Activated CD8-positive, alpha-beta T cell treated with anti-CD3 and anti-CD28 coated beads, Interleukin-2, amount 10 ng/mL, durations not matched to agents 7 days and 5 days (primary cell): ENCODE results near the gene TFAM. TPM values are rescaled to one million over a fixed set of nuclear protein-coding genes. Genes with fewer than 3 reads are reported as not detected.

Source experiments
- ATAC-seq: fragments of 150-1000 bp; cut with Tn5 transposase; one replicate; pipeline ENCODE4 v1.10.0; 2021; ENCODE audit warnings: moderate library complexity
- CTCF ChIA-PET: fragments of 350-600 bp; sonication (Branson Sonifier 250); formaldehyde crosslinking; loops from one replicate; lab custom pipeline; 2021; ENCODE audit warnings: antibody characterized with exemption; lab: Charles Lee
- POLR2A ChIA-PET: fragments of 350-600 bp; sonication (Branson Sonifier 250); formaldehyde crosslinking; loops from one replicate; lab custom pipeline; 2021; ENCODE audit warnings: antibody characterized with exemption; lab: Charles Lee
- DNase-seq: peaks from one replicate; pipeline ENCODE4 v3.0.0-alpha.2; 2020
- H3K27ac Mint-ChIP-seq: one replicate; pipeline ENCODE4 v1.8.0; 2021; ENCODE audit warnings: mild to moderate bottlenecking, mixed read lengths
- H3K27me3 Mint-ChIP-seq: one replicate; pipeline ENCODE4 v1.8.0; 2021; ENCODE audit warnings: low read depth, mixed read lengths
- H3K36me3 Mint-ChIP-seq: one replicate; pipeline ENCODE4 v1.8.0; 2021; ENCODE audit warnings: low read depth, mixed read lengths
- H3K4me1 Mint-ChIP-seq: one replicate; pipeline ENCODE4 v1.8.0; 2021; ENCODE audit warnings: low read depth, mixed read lengths
- H3K4me3 Mint-ChIP-seq: one replicate; pipeline ENCODE4 v1.8.0; 2021; ENCODE audit warnings: mild to moderate bottlenecking, mixed read lengths
- H3K9me3 Mint-ChIP-seq: one replicate; pipeline ENCODE4 v1.8.0; 2022; ENCODE audit warnings: mixed read lengths; ENCODE audit not compliant: insufficient read depth
- total RNA-seq, 2 experiments: library from RNA; stranded (reverse); gene quantifications; one replicate each; pipeline ENCODE4 v1.2.3, GENCODE V29; 2021

TFAM gene
- 10 to 100 TPM; 64.1 to 67.2 TPM for total RNA-seq

- no peaks in the 10 kb centered on the region for H3K9me3 Mint-ChIP-seq
- POLR2A ChIA-PET: interaction anchor here (0.8 to 2.0 kb wide), 4 partner anchors 50 to 119 kb away, joined by 3 to 8 read pairs (median 3); partner anchors contain the start of genes CISD1 and UBE2D1
Observed at GRCh38 chr10:58384999-58385783, at the start of gene TFAM. Gene TFAM, plus strand, starts transcription at chr10:58385410. Its CDS starts 138 bp downstream, at chr10:58385548.

DNA sequence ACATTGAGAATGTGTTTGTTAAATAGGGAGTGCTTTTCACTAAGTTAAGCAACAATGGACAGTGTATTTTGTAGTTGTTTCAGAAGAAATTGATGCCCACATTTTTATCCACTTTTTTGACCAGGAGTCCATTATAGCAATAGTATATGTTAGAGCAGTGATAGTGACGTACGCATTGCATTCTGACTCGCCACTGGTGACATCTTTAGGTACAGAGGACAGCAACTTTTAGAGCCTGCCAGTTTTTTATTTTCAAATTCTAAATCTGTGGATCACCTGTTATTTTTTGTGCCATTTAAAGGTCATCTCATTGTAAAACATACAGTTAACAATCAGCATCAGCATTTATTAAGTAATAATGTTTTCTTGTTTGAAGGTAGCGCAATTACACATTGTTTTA lies 49.0 kb upstream of the TFAM start:
- H3K9me3 Mint-ChIP-seq: no peaks in the 10 kb centered on the region
- no peak overlapping the region for H3K27ac Mint-ChIP-seq
- no peak for ATAC-seq
- H3K27me3 Mint-ChIP-seq: peaks cover 12% of the 10 kb centered on the region
- peaks cover 10% of the 10 kb centered on the region for H3K36me3 Mint-ChIP-seq
- DNase-seq: no peak
- H3K4me3 Mint-ChIP-seq: peak overlapping the region; percentile 88
- POLR2A ChIA-PET: interaction anchor here (1.0 to 2.1 kb wide), 2 partner anchors 48 to 50 kb away, joined by 3 to 8 read pairs; partner anchors contain the start of gene TFAM
- CTCF ChIA-PET: interaction anchor here (1.4 kb wide), 1 partner anchor 36 kb away, joined by 3 read pairs; no protein-coding TSS in a partner anchor
- peaks cover 34% of the 10 kb centered on the region for H3K4me1 Mint-ChIP-seq

More at GRCh38 chr10:58384999-58385783, at the start of gene TFAM:
- peak within 1 kb of the TSS; percentile 97 for H3K27ac Mint-ChIP-seq
- peaks cover 34% of the 10 kb centered on the region for H3K36me3 Mint-ChIP-seq
- peak; percentile 92 for ATAC-seq
- peak; percentile 97 for DNase-seq
- H3K4me3 Mint-ChIP-seq: peak within 1 kb of the TSS; percentile 98
- peaks cover 34% of the 10 kb centered on the region for H3K4me1 Mint-ChIP-seq
- peaks cover 4% of the 10 kb centered on the region for H3K27me3 Mint-ChIP-seq
- CTCF ChIA-PET: interaction anchor here (0.9 to 3.8 kb wide), 22 partner anchors 9 to 214 kb away, joined by 3 to 41 read pairs (median 4); partner anchors contain the start of gene CISD1

- ChIA-PET CTCF (no interaction called here), POLR2A (no interaction called here)
- DNase-seq (no peak), ATAC-seq (no peak)
- Mint-ChIP-seq H3K9me3 (no peaks in the 10 kb centered on the region), H3K27ac (no peak overlapping the region), H3K36me3 (peaks cover 10% of the 10 kb centered on the region), H3K27me3 (no peaks in the 10 kb centered on the region), H3K4me1 (peaks cover 28% of the 10 kb centered on the region), H3K4me3 (no peak overlapping the region)
Observed at GRCh38 chr10:58341422-58341821, 43.8 kb upstream of the TFAM start.

- peaks cover 24% of the 10 kb centered on the region for H3K4me1 Mint-ChIP-seq
- ChIA-PET CTCF (no interaction called here), POLR2A (no interaction called here)
- H3K27ac Mint-ChIP-seq: no peak overlapping the region
- H3K4me3 Mint-ChIP-seq: no peak overlapping the region
- peaks cover 10% of the 10 kb centered on the region for H3K36me3 Mint-ChIP-seq
- DNase-seq (no peak), ATAC-seq (no peak)
- H3K27me3 Mint-ChIP-seq: no peaks in the 10 kb centered on the region
- no peaks in the 10 kb centered on the region for H3K9me3 Mint-ChIP-seq
Observed at GRCh38 chr10:58341947-58342346, 43.3 kb upstream of the TFAM start.

DNA sequence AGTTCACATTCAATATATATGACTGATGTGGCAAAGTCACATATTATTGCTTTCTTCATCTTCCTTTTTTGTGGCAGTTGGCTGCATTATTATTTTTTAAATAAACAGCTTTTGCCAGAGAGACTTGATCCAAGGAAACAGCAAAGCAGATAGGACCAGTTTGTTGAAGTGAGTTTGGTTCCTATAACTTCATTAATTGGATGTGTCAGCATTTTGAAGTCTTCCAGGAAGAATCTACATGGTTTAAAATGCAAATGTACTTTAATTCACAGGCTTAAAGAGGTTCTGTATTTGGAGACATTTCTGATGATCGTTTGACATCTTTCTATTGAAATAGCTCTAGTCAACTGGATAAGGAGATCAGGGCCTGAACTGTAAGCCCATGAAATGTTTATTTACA lies 37.2 kb upstream of the TFAM start:
- Mint-ChIP-seq H3K27me3 (no peaks in the 10 kb centered on the region), H3K36me3 (peaks cover 5% of the 10 kb centered on the region), H3K4me3 (no peak overlapping the region), H3K9me3 (no peaks in the 10 kb centered on the region), H3K4me1 (no peaks in the 10 kb centered on the region), H3K27ac (no peak overlapping the region)
- ChIA-PET POLR2A (no interaction called here), CTCF (interaction anchor here (0.7 to 0.8 kb wide), 2 partner anchors 48 to 181 kb away, joined by 3 read pairs; no protein-coding TSS in a partner anchor)
- ATAC-seq (no peak), DNase-seq (no peak)

GRCh38 chr10:58348571-58349033 lies 36.6 kb upstream of the TFAM start:
- ATAC-seq (no peak), DNase-seq (no peak)
- Mint-ChIP-seq H3K27ac (no peak overlapping the region), H3K27me3 (no peaks in the 10 kb centered on the region), H3K36me3 (peaks cover 5% of the 10 kb centered on the region), H3K4me1 (no peaks in the 10 kb centered on the region), H3K9me3 (no peaks in the 10 kb centered on the region), H3K4me3 (no peak overlapping the region)
- ChIA-PET POLR2A (no interaction called here), CTCF (no interaction called here)

- no peaks in the 10 kb centered on the region for H3K27me3 Mint-ChIP-seq
- no peak for DNase-seq
- H3K4me1 Mint-ChIP-seq: no peaks in the 10 kb centered on the region
- CTCF ChIA-PET: interaction anchor here (1.3 to 1.5 kb wide), 2 partner anchors 35 to 59 kb away, joined by 3 to 5 read pairs; partner anchors contain the start of gene TFAM
- no peak overlapping the region for H3K27ac Mint-ChIP-seq
- POLR2A ChIA-PET: no interaction called here
- no peaks in the 10 kb centered on the region for H3K9me3 Mint-ChIP-seq
- no peak overlapping the region for H3K4me3 Mint-ChIP-seq
- ATAC-seq: no peak
- peaks cover 5% of the 10 kb centered on the region for H3K36me3 Mint-ChIP-seq
Observed at GRCh38 chr10:58350023-58350422, 35.2 kb upstream of the TFAM start.

GRCh38 chr10:58350619-58351323 lies 34.4 kb upstream of the TFAM start:
- no peak for DNase-seq
- ChIA-PET POLR2A (no interaction called here), CTCF (interaction anchor here (1.5 kb wide), 1 partner anchor 60 kb away, joined by 3 read pairs; no protein-coding TSS in a partner anchor)
- H3K4me3 Mint-ChIP-seq: no peak overlapping the region
- ATAC-seq: no peak
- no peaks in the 10 kb centered on the region for H3K27me3 Mint-ChIP-seq
- no peaks in the 10 kb centered on the region for H3K9me3 Mint-ChIP-seq
- H3K36me3 Mint-ChIP-seq: peaks cover 2% of the 10 kb centered on the region
- H3K4me1 Mint-ChIP-seq: no peaks in the 10 kb centered on the region
- H3K27ac Mint-ChIP-seq: no peak overlapping the region

GRCh38 chr10:58351616-58352578 lies 33.3 kb upstream of the TFAM start:
- CTCF ChIA-PET: no interaction called here
- Mint-ChIP-seq H3K27ac (no peak overlapping the region), H3K9me3 (no peaks in the 10 kb centered on the region)

DNA sequence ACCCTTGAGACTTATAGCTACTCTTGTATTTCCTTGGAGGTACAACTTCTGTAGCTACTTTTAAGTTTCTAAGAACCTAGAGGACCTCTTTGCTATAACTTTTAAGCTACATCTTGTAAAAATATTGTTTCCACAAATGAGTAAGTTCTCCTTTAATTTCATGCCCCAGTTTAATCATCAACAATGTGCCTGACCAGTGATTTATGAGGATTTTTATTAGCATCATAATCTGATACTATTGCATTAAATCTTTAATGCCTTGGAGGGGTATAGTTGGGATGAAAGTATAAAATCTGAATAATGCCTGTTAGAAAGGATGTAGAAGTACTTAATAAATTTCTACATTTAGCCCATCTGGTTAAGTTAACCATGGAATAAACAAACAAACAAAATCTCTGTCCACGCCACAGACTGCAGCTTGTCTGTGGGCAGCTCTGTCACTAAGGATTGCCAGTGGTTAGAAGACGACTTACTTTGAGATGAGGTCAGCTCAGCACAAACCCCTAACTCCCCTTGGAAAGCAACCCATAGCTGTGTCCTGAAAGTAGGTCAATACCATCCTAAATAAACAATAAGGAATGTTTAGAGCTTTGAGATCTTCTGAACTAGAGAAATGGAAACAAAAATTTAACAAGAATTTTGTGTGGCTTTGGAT lies 32.1 kb upstream of the TFAM start:
- CTCF ChIA-PET: interaction anchor here (1.2 kb wide), 1 partner anchor 32 kb away, joined by 4 read pairs; the partner anchor contains the start of gene TFAM
- POLR2A ChIA-PET: no interaction called here
- H3K4me3 Mint-ChIP-seq: no peak overlapping the region
- DNase-seq (no peak), ATAC-seq (no peak)
- no peaks in the 10 kb centered on the region for H3K4me1 Mint-ChIP-seq
- no peak overlapping the region for H3K27ac Mint-ChIP-seq
- no peaks in the 10 kb centered on the region for H3K27me3 Mint-ChIP-seq
- no peaks in the 10 kb centered on the region for H3K36me3 Mint-ChIP-seq
- no peaks in the 10 kb centered on the region for H3K9me3 Mint-ChIP-seq

More at GRCh38 chr10:58351616-58352578, 33.3 kb upstream of the TFAM start:
- Mint-ChIP-seq H3K36me3 (peaks cover 2% of the 10 kb centered on the region), H3K4me3 (no peak overlapping the region), H3K4me1 (no peaks in the 10 kb centered on the region), H3K27me3 (no peaks in the 10 kb centered on the region)
- ATAC-seq (no peak), DNase-seq (no peak)
- POLR2A ChIA-PET: interaction anchor here (0.7 kb wide), 1 partner anchor 183 kb away, joined by 4 read pairs; no protein-coding TSS in a partner anchor
